GM23338 (cell line): ENCODE data around the gene TENM4. TPM values are rescaled to one million over a fixed set of nuclear protein-coding genes. Genes with fewer than 3 reads are reported as not detected.

Source experiments
- ATAC-seq: fragments of 200-7000 bp; cut with Tn5 transposase; 3 replicates; pipeline ENCODE4 v1.9.1; 2020
- DNase-seq: peaks from one replicate; pipeline ENCODE4 v3.0.0-alpha.2; 2015; ENCODE audit warnings: low spot score
- H2AFZ ChIP-seq: fragments of 200-600 bp; sonication (generic); 2 replicates; pipeline ENCODE4 v1.8.0; 2016; ENCODE audit warnings: antibody characterized with exemption, mild to moderate bottlenecking, moderate library complexity
- H3F3A ChIP-seq: fragments of 200-600 bp; sonication (generic); replicated peaks from 2 replicates; pipeline ENCODE4 v1.8.0; 2017; ENCODE audit warnings: antibody characterized with exemption, mixed run types, low read depth
- H3K27ac ChIP-seq: fragments of 200-600 bp; sonication (generic); 2 replicates; pipeline ENCODE4 v1.6.1; 2016; ENCODE audit warnings: low read depth
- H3K27me3 ChIP-seq: fragments of 200-600 bp; sonication (generic); 2 replicates; pipeline ENCODE4 v1.8.0; 2016; ENCODE audit warnings: mild to moderate bottlenecking, mixed run types, moderate library complexity; ENCODE audit not compliant: insufficient read depth
- H3K36me3 ChIP-seq: fragments of 200-600 bp; sonication (generic); 2 replicates; pipeline ENCODE4 v1.8.0; 2016; ENCODE audit warnings: mild to moderate bottlenecking; ENCODE audit not compliant: insufficient read depth
- H3K4me1 ChIP-seq: fragments of 200-600 bp; sonication (generic); 2 replicates; pipeline ENCODE4 v1.8.0; 2016; ENCODE audit warnings: mild to moderate bottlenecking, moderate library complexity; ENCODE audit not compliant: insufficient read depth
- H3K4me2 ChIP-seq: fragments of 200-600 bp; sonication (generic); 2 replicates; pipeline ENCODE4 v1.7.1; 2017; ENCODE audit warnings: mixed run types
- H3K4me3 ChIP-seq: fragments of 200-600 bp; sonication (generic); 2 replicates; pipeline ENCODE4 v1.6.1; 2016; ENCODE audit warnings: mixed run types
- H3K79me2 ChIP-seq: fragments of 200-600 bp; sonication (generic); replicated peaks from 2 replicates; pipeline ENCODE4 v1.8.0; 2017; ENCODE audit warnings: mild to moderate bottlenecking; ENCODE audit not compliant: insufficient read depth
- H3K9me2 ChIP-seq: fragments of 200-600 bp; sonication (generic); 2 replicates; pipeline ENCODE4 v1.8.0; 2017; ENCODE audit not compliant: insufficient read depth
- H4K20me1 ChIP-seq: fragments of 200-600 bp; sonication (generic); replicated peaks from 2 replicates; pipeline ENCODE4 v1.8.0; 2017; ENCODE audit warnings: mild to moderate bottlenecking; ENCODE audit not compliant: insufficient read depth
- H3K27ac Mint-ChIP-seq: 2 replicates; pipeline ENCODE4 v1.8.0; 2020; ENCODE audit warnings: inconsistent platforms, mild to moderate bottlenecking, moderate library complexity, mixed read lengths
- H3K27me3 Mint-ChIP-seq: 3 replicates; pipeline ENCODE4 v1.8.0; 2022; ENCODE audit warnings: low read depth, mild to moderate bottlenecking, moderate library complexity, mixed read lengths, inconsistent platforms; ENCODE audit not compliant: insufficient read depth, poor library complexity
- H3K36me3 Mint-ChIP-seq: 3 replicates; pipeline ENCODE4 v1.8.0; 2021; ENCODE audit warnings: low read depth, mild to moderate bottlenecking, inconsistent platforms, moderate library complexity, mixed read lengths
- H3K4me1 Mint-ChIP-seq: 3 replicates; pipeline ENCODE4 v1.8.0; 2020; ENCODE audit warnings: mild to moderate bottlenecking, inconsistent platforms, mixed read lengths
- H3K4me3 Mint-ChIP-seq: 3 replicates; pipeline ENCODE4 v1.8.0; 2021; ENCODE audit warnings: moderate library complexity, mild to moderate bottlenecking, inconsistent platforms, mixed read lengths
- H3K9me3 Mint-ChIP-seq: 3 replicates; pipeline ENCODE4 v1.8.0; 2020; ENCODE audit warnings: moderate library complexity, mild to moderate bottlenecking, inconsistent platforms, mixed read lengths
- CREB1 ChIP-seq: fragments of 250-450 bp; sonication (Bioruptor Pico); IDR thresholded peaks from 2 replicates; pipeline ENCODE4 v1.5.0; 2020; ENCODE audit warnings: low read depth, mild to moderate bottlenecking, moderate library complexity
- EZH2phosphoT487 ChIP-seq: fragments of 200-600 bp; sonication (generic); IDR thresholded peaks from one replicate; pipeline ENCODE4 v1.8.1; 2018; ENCODE audit warnings: antibody characterized with exemption; ENCODE audit not compliant: unreplicated experiment
- JUNB ChIP-seq: IDR thresholded peaks from one replicate; pipeline ENCODE4 v1.6.1; 2016; ENCODE audit warnings: antibody characterized with exemption; ENCODE audit not compliant: unreplicated experiment
- NANOG ChIP-seq: IDR thresholded peaks from 2 replicates; pipeline ENCODE4 v1.6.1; 2016; ENCODE audit warnings: antibody characterized with exemption, borderline replicate concordance
- POLR2AphosphoS5 ChIP-seq: IDR thresholded peaks from 2 replicates; pipeline ENCODE4 v1.6.1; 2016; ENCODE audit warnings: antibody characterized with exemption, low read depth
- ZNF114 ChIP-seq: fragments of 250-450 bp; sonication (Bioruptor Pico); IDR thresholded peaks from 2 replicates; pipeline ENCODE4 v1.5.0; 2020; ENCODE audit warnings: mild to moderate bottlenecking, moderate library complexity
- polyA plus RNA-seq: library from polyadenylated mRNA; unstranded; fragments of >200 nt; fragmentation: Nextera tagmentation; extraction: Ambion mirVana; gene quantifications from 2 replicates; pipeline ENCODE4 v1.2.1, GENCODE V29; 2016
- total RNA-seq: library from RNA; depleted of rRNA; stranded (reverse); fragments of >200 nt; shearing (Covaris generic); gene quantifications from 2 replicates; pipeline ENCODE4 v1.2.3, GENCODE V29; 2014
- TF ChIP-seq, protein P1 (sequence below), 2 experiments: fragments of 200-600 bp in 1 of 2; sonication (generic) in 1 of 2; conservative IDR thresholded peaks; 2 replicates each; pipeline versions ENCODE4 v1.5.1 to v1.6.1; 2016 to 2017; ENCODE audit warnings: antibody characterized with exemption in 2 of 2, low read depth in 2 of 2, mild to moderate bottlenecking in 2 of 2, moderate library complexity in 1 of 2
- TF ChIP-seq, protein P2 (sequence below): fragments of 250-450 bp; sonication (Bioruptor Pico); IDR thresholded peaks from 2 replicates; pipeline ENCODE4 v1.5.0; 2020; ENCODE audit warnings: mild to moderate bottlenecking, moderate library complexity
- TF ChIP-seq, protein P3 (sequence below): IDR thresholded peaks from 2 replicates; pipeline ENCODE4 v1.6.1; 2016; ENCODE audit warnings: antibody characterized with exemption

TENM4 gene
- total and polyA plus RNA-seq, 2 experiments from 2014 or later, result 7.3 TPM

DNA sequence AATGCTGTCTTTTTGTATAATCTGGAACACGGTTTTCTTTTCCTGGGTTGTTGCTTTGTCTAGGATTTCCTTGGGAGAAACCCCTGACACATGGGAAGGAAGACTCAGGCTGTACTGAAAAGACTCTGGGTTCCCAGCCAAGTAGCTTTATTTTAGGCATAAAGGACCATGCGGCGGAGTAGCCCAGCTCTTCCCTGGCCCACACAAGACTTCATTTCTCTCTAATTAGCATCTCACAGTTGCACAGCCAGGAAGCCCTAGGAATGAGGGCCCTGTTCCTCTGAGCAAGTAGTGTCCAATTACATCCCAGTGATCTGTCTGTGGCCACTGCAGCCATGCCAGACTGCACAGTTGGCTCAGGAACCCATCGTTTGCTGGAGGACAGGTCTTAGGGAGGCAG is 319.5 kb downstream of the TENM4 start:
- peaks cover 12% of the 10 kb centered on the region; the same call in 2 of the 3 replicates for H3K4me1 Mint-ChIP-seq
- H3K4me3 ChIP-seq, result no peak overlapping the region
- no peaks in the 10 kb centered on the region for H3K9me2 ChIP-seq
- H3K27ac ChIP-seq, result no peak overlapping the region
- DNase-seq (no peak), ATAC-seq (no peak)
- no peak overlapping the region for H3K4me3 Mint-ChIP-seq
- no peak overlapping the region for H3K4me2 ChIP-seq
- H3K27me3 Mint-ChIP-seq, result no peaks in the 10 kb centered on the region
- H3K79me2 ChIP-seq, result no peaks in the 10 kb centered on the region
- no peak overlapping the region for H2AFZ ChIP-seq
- peaks cover 15% of the 10 kb centered on the region for H3K9me3 Mint-ChIP-seq
- TF ChIP-seq CREB1 (CRISPR knock-in tag) (no peak), JUNB (no peak), EZH2phosphoT487 (no peak), POLR2AphosphoS5 (no peak)
- TF ChIP-seq, protein P1, sequence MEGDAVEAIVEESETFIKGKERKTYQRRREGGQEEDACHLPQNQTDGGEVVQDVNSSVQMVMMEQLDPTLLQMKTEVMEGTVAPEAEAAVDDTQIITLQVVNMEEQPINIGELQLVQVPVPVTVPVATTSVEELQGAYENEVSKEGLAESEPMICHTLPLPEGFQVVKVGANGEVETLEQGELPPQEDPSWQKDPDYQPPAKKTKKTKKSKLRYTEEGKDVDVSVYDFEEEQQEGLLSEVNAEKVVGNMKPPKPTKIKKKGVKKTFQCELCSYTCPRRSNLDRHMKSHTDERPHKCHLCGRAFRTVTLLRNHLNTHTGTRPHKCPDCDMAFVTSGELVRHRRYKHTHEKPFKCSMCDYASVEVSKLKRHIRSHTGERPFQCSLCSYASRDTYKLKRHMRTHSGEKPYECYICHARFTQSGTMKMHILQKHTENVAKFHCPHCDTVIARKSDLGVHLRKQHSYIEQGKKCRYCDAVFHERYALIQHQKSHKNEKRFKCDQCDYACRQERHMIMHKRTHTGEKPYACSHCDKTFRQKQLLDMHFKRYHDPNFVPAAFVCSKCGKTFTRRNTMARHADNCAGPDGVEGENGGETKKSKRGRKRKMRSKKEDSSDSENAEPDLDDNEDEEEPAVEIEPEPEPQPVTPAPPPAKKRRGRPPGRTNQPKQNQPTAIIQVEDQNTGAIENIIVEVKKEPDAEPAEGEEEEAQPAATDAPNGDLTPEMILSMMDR (conservative IDR thresholded peaks at IDR 0.05; ENCODE audit: low read depth in 2 of 2), result no peak
- H3K36me3 ChIP-seq, result no peaks in the 10 kb centered on the region
- no peaks in the 10 kb centered on the region for H3K4me1 ChIP-seq
- no peaks in the 10 kb centered on the region for H3K27me3 ChIP-seq
- H3K36me3 Mint-ChIP-seq, result peaks cover 7% of the 10 kb centered on the region; the same call in 2 of the 3 replicates
- no peak overlapping the region for H3K27ac Mint-ChIP-seq
- H4K20me1 ChIP-seq, result no peaks in the 10 kb centered on the region
- no peaks in the 10 kb centered on the region for H3F3A ChIP-seq

DNA sequence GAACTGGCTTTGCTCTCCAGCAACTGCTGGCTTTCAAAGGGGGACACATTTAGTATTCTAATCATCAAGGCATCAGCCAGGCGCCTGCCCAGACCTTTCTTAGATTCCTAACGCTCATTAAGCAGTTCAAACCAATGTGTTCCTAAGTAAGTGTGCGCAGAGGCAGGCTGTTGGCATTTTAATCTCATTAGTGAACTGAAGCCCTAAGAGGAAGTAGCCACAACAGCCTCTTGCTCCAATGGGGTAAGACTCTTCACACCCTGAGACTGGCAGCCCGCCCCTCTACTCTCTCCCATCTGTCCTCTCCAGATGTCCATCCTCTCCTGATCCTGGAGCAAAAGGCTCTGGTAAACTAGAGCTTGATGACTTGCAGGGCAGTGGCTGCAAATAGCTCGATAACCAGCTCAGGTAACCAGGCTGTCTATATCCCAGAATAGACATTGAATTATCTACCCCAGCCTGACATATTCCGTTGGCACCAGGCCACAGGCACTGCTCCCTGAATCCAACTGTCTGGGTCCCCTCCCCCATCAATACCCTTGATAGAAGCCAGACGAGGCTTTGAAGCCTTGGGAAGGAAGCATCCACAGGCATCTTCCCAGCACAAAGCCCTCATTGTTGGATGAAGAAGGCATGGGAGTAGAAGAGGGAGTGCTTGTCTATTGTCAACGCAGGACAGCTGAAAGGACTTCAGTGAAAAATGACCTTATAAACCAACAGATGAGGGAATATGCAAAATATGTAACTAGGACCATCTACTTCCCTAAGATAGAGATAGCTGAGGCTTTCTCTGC is 321.1 kb downstream of the TENM4 start:
- ATAC-seq, result no peak

More for the DNA sequence above, 321.1 kb downstream of the TENM4 start:
- peaks cover 12% of the 10 kb centered on the region; the same call in 2 of the 3 replicates for H3K4me1 Mint-ChIP-seq
- H3K9me3 Mint-ChIP-seq, result no peaks in the 10 kb centered on the region; the same call in 2 of the 3 replicates
- H3K27ac Mint-ChIP-seq, result no peak overlapping the region
- Histone ChIP-seq H3K4me1 (no peaks in the 10 kb centered on the region), H3K4me2 (no peak overlapping the region), H3K79me2 (no peaks in the 10 kb centered on the region), H3K36me3 (no peaks in the 10 kb centered on the region), H3F3A (no peaks in the 10 kb centered on the region), H3K4me3 (no peak overlapping the region), H4K20me1 (no peaks in the 10 kb centered on the region), H3K27me3 (no peaks in the 10 kb centered on the region), H2AFZ (no peak overlapping the region), H3K9me2 (no peaks in the 10 kb centered on the region), H3K27ac (no peak overlapping the region)
- H3K4me3 Mint-ChIP-seq, result no peak overlapping the region
- no peaks in the 10 kb centered on the region for H3K36me3 Mint-ChIP-seq
- H3K27me3 Mint-ChIP-seq, result no peaks in the 10 kb centered on the region
- no peak for TF ChIP-seq CREB1 (CRISPR knock-in tag)
- TF ChIP-seq, protein P2, sequence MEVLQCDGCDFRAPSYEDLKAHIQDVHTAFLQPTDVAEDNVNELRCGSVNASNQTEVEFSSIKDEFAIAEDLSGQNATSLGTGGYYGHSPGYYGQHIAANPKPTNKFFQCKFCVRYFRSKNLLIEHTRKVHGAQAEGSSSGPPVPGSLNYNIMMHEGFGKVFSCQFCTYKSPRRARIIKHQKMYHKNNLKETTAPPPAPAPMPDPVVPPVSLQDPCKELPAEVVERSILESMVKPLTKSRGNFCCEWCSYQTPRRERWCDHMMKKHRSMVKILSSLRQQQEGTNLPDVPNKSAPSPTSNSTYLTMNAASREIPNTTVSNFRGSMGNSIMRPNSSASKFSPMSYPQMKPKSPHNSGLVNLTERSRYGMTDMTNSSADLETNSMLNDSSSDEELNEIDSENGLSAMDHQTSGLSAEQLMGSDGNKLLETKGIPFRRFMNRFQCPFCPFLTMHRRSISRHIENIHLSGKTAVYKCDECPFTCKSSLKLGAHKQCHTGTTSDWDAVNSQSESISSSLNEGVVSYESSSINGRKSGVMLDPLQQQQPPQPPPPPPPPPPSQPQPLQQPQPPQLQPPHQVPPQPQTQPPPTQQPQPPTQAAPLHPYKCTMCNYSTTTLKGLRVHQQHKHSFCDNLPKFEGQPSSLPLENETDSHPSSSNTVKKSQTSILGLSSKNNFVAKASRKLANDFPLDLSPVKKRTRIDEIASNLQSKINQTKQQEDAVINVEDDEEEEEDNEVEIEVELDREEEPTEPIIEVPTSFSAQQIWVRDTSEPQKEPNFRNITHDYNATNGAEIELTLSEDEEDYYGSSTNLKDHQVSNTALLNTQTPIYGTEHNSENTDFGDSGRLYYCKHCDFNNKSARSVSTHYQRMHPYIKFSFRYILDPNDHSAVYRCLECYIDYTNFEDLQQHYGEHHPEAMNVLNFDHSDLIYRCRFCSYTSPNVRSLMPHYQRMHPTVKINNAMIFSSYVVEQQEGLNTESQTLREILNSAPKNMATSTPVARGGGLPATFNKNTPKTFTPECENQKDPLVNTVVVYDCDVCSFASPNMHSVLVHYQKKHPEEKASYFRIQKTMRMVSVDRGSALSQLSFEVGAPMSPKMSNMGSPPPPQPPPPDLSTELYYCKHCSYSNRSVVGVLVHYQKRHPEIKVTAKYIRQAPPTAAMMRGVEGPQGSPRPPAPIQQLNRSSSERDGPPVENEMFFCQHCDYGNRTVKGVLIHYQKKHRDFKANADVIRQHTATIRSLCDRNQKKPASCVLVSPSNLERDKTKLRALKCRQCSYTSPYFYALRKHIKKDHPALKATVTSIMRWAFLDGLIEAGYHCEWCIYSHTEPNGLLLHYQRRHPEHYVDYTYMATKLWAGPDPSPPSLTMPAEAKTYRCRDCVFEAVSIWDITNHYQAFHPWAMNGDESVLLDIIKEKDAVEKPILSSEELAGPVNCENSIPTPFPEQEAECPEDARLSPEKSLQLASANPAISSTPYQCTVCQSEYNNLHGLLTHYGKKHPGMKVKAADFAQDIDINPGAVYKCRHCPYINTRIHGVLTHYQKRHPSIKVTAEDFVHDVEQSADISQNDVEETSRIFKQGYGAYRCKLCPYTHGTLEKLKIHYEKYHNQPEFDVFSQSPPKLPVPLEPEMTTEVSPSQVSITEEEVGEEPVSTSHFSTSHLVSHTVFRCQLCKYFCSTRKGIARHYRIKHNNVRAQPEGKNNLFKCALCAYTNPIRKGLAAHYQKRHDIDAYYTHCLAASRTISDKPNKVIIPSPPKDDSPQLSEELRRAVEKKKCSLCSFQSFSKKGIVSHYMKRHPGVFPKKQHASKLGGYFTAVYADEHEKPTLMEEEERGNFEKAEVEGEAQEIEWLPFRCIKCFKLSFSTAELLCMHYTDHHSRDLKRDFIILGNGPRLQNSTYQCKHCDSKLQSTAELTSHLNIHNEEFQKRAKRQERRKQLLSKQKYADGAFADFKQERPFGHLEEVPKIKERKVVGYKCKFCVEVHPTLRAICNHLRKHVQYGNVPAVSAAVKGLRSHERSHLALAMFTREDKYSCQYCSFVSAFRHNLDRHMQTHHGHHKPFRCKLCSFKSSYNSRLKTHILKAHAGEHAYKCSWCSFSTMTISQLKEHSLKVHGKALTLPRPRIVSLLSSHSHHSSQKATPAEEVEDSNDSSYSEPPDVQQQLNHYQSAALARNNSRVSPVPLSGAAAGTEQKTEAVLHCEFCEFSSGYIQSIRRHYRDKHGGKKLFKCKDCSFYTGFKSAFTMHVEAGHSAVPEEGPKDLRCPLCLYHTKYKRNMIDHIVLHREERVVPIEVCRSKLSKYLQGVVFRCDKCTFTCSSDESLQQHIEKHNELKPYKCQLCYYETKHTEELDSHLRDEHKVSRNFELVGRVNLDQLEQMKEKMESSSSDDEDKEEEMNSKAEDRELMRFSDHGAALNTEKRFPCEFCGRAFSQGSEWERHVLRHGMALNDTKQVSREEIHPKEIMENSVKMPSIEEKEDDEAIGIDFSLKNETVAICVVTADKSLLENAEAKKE, result no peak
- no peak for TF ChIP-seq ZNF114 (CRISPR knock-in tag)
- TF ChIP-seq, protein P3, sequence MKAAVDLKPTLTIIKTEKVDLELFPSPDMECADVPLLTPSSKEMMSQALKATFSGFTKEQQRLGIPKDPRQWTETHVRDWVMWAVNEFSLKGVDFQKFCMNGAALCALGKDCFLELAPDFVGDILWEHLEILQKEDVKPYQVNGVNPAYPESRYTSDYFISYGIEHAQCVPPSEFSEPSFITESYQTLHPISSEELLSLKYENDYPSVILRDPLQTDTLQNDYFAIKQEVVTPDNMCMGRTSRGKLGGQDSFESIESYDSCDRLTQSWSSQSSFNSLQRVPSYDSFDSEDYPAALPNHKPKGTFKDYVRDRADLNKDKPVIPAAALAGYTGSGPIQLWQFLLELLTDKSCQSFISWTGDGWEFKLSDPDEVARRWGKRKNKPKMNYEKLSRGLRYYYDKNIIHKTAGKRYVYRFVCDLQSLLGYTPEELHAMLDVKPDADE, result no peak
- no peak for TF ChIP-seq NANOG
- no peak for TF ChIP-seq POLR2AphosphoS5
- DNase-seq, result no peak
